Right lobe of liver (tissue), 4 donors: Measurements from ENCODE around the gene MYO3B.

Source experiments
- CTCF ChIP-seq, 4 donors: fragments of 200-600 bp in 3 of 4; fragments of 450-650 bp in 1 of 4; IDR thresholded peaks; one replicate each; pipeline versions ENCODE4 v1.5.1 to v1.8.0; 2016 to 2022; ENCODE audit warnings: antibody characterized with exemption in 4 of 4, mild to moderate bottlenecking in 2 of 4
- POLR2A ChIP-seq: fragments of 450-650 bp; IDR thresholded peaks from one replicate; pipeline ENCODE4 v1.6.1; 2017; ENCODE audit warnings: antibody characterized with exemption, mild to moderate bottlenecking
- donor health status: DM: no; HTN: no; CAD: no.
- donor health status: DM: no; HTN: no; CAD: no.
- donor health status: DM: no; HTN: yes; CAD: no.

- no peak for TF ChIP-seq CTCF (IDR thresholded peaks at IDR 0.05)
- TF ChIP-seq POLR2A: no peak
Measured at GRCh38 chr2:170354388-170354787, 176.4 kb downstream of the MYO3B start.
